Measurements from ENCODE around the gene IMPG1.

The IMPG1 gene

DNA sequence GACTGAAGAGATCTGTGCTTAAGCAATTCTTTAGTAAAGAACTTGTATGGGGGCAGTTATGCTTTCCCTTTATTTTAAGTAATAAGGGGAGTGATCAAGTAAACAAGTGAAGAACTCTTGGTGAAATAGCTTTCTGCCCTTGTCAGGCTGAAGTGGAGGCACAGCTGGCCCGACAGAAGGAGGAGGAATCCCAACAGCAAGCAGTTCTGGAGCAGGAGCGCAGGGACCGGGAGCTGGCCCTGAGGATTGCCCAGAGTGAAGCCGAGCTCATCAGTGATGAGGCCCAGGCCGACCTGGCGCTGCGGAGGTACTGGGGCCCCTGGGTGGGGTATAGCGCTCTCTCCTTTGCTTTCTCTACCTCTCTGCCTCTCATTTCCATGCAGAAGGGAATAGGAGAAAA is 180.1 kb downstream of the IMPG1 start:
- no peak for DNase-seq

- DNase-seq: no peak
Measured at GRCh38 chr6:75884822-75885221, 187.6 kb downstream of the IMPG1 start.

DNA sequence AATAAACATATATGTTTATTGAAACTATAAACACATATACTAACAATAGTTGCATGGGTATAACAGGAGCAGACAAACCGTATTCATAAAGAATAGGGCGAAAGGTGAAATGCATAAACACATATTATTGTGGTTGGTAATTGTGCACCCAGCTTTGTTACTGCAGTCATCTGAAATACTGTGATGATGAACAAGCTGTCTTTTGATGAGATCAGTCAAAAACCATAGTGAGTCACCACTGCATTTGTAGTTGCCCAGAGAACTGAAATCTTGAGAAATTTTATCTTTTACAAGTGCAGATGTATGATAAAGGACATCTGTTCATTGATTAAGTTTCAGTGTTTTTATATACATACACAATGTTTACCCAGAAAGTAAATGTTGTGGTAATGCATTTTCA is 189.7 kb downstream of the IMPG1 start:
- DNase-seq: no peak

DNA sequence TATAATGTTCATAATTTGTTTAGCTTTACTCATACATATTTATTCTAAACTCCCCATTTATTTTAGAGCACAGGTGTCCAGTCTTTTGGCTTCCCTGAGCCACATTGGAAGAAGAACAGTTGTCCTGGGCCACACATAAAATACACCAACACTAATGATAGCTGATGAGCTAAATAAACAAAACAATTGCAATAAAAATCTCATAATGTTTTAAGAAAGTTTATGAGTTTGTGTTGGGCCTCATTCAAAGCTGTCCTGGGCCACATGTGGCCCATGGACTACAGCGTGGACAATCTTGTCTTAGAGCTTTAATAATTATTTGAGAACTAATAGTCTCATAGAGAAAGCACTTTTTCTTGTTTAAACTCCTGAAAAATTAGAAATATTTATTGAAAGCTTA is 192.2 kb downstream of the IMPG1 start:
- no peak for DNase-seq

DNA sequence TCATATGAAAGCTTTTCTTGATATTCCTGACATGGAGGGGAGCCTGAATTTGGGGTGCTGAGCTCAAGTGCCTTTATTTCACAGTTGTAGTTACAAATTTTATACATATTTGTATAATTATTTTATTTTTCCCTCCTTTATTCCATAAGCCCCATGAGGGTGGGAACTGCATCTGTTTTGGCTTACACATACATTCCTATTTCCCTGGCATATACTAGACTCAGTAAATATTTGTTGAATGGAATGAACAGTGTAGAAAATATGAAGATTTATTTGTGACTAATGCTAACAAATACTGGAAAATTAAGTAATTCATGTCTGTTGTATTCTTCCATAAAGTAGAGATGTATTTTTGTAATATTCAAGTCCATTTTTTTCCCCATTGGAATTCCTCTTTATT is 196.3 kb downstream of the IMPG1 start:
- DNase-seq: no peak

DNA sequence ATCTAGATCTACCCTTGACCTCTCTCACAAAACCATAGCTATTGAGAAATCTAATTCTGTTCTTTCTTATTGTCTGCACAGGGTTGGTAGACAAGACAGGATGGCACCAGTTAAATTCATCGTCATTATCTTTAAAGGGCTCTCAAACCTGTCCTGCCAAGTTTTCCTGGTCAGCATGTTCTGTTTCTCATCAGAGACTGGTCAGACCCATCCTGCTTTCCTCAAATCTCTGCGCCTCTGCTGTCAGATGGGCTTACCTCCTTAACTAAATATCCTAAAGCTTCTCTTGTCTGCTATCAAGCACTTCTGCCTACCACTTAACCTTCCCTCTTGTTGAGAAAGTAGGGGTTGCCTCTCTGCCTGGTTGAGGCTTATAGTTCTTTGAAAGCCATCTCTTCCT is 198.2 kb downstream of the IMPG1 start:
- no peak for DNase-seq
